Natural killer cell (primary cell): ENCODE results near the gene PKIG. TPM values are rescaled to one million over a fixed set of nuclear protein-coding genes. Genes with fewer than 3 reads are reported as not detected.

Source experiments
- ATAC-seq, 3 donors: fragments of 150-1000 bp in 2 of 3; fragments of 200-7000 bp in 1 of 3; cut with Tn5 transposase; 1 replicate in 1 of 3; 2 replicates in 2 of 3; pipeline ENCODE4 v1.10.0; 2021; ENCODE audit warnings: mild to moderate bottlenecking in 2 of 3, moderate library complexity in 2 of 3
- DNase-seq, 2 donors: peaks; one replicate each; pipeline versions ENCODE4 v3.0.0 to v3.0.0-alpha.2; 2013 to 2021; ENCODE audit warnings: mixed read lengths in 1 of 2
- H3K27ac ChIP-seq: one replicate; pipeline ENCODE4 v1.5.1; 2013; ENCODE audit warnings: mild to moderate bottlenecking, low read length
- H3K27me3 ChIP-seq: one replicate; pipeline ENCODE4 v1.6.1; 2013; ENCODE audit warnings: low read length; ENCODE audit not compliant: control insufficient read depth, insufficient read depth
- H3K36me3 ChIP-seq: one replicate; pipeline ENCODE4 v1.6.1; 2013; ENCODE audit warnings: low read length; ENCODE audit not compliant: control insufficient read depth, insufficient read depth
- H3K4me1 ChIP-seq: one replicate; pipeline ENCODE4 v1.6.1; 2013; ENCODE audit warnings: low read length; ENCODE audit not compliant: control insufficient read depth, insufficient read depth
- H3K4me3 ChIP-seq: one replicate; pipeline ENCODE4 v1.5.1; 2013; ENCODE audit warnings: low read length
- H3K9me3 ChIP-seq: one replicate; pipeline ENCODE4 v1.6.1; 2013; ENCODE audit warnings: low read length; ENCODE audit not compliant: control insufficient read depth, insufficient read depth
- H3K27ac Mint-ChIP-seq, 2 donors: one replicate each; pipeline ENCODE4 v1.8.0; 2022; ENCODE audit warnings: mild to moderate bottlenecking in 2 of 2, mixed read lengths in 2 of 2, moderate library complexity in 1 of 2
- H3K27me3 Mint-ChIP-seq, 2 donors: one replicate each; pipeline ENCODE4 v1.8.0; 2022; ENCODE audit warnings: low read depth in 2 of 2, mixed read lengths in 2 of 2
- H3K36me3 Mint-ChIP-seq: one replicate; pipeline ENCODE4 v1.8.0; 2022; ENCODE audit warnings: mixed read lengths
- H3K4me1 Mint-ChIP-seq, 2 donors: one replicate each; pipeline ENCODE4 v1.8.0; 2022; ENCODE audit warnings: mixed read lengths in 2 of 2
- H3K4me3 Mint-ChIP-seq: one replicate; pipeline ENCODE4 v1.8.0; 2022; ENCODE audit warnings: mild to moderate bottlenecking, moderate library complexity, mixed read lengths
- H3K9me3 Mint-ChIP-seq, 2 donors: one replicate each; pipeline ENCODE4 v1.8.0; 2022; ENCODE audit warnings: mixed read lengths in 2 of 2
- whole genome bisulfite sequencing: methylation state at CpG from one replicate; pipeline ENCODE4 v1.1.7; 2013; ENCODE audit warnings: missing lambda C conversion rate; ENCODE audit not compliant: insufficient coverage; 5-methylcytosine and 5-hydroxymethylcytosine counted together
- intact Hi-C: fragments of 100-400 bp; cut with micrococcal nuclease; formaldehyde crosslinking; loops from one replicate; pipeline ENCODE4 v1.14.2; 2022
- total RNA-seq, 4 donors: library from RNA; stranded (reverse); fragments of 120-200 nt in 1 of 4; gene quantifications; one replicate each; pipeline versions ENCODE4 v1.2.3 to v1.2.4, GENCODE V29; 2013 to 2022
- TF ChIP-seq, protein P1 (sequence below): fragments of 200-600 bp; IDR thresholded peaks from one replicate; pipeline ENCODE4 v1.8.0; 2022; ENCODE audit warnings: antibody characterized with exemption

Gene PKIG
- total RNA-seq, 3 donors from 2014 or later (not counting 1 experiment from before 2014, with no cell fraction given), result 0.82 to 1.5 (median 1.5) TPM

DNA sequence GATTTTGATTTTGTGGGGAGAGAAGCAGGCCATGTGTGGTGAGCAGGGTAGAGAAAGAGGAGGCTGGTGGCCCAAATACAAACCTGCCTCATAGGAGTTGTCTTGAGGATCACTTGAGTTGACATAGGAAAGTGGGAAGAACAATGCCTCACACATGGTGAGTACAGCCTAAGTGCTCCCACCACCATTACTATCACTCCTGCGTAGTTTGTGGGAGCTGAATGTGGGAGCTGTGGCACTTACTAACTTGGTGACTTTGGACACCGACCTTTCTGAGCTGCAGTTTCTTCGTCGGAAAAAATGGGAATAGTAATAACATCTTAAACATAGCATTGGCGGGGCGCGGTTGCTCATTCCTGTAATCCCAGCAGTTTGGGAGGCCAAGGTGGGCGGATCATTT lies 35.0 kb upstream of the PKIG start:
- Histone ChIP-seq H3K4me1 (no peaks in the 10 kb centered on the region), H3K27me3 (no peaks in the 10 kb centered on the region), H3K4me3 (no peak overlapping the region), H3K36me3 (no peaks in the 10 kb centered on the region), H3K9me3 (no peaks in the 10 kb centered on the region), H3K27ac (no peak overlapping the region)
- no peaks in the 10 kb centered on the region for H3K4me1 Mint-ChIP-seq
- H3K27me3 Mint-ChIP-seq, result peaks cover 6 to 7% of the 10 kb centered on the region in 2 donors
- no peaks in the 10 kb centered on the region for H3K36me3 Mint-ChIP-seq
- H3K4me3 Mint-ChIP-seq, result no peak overlapping the region
- intact Hi-C loops, result no loop called here
- H3K27ac Mint-ChIP-seq, result no peak overlapping the region
- no peaks in the 10 kb centered on the region for H3K9me3 Mint-ChIP-seq
- no peak for ATAC-seq
- TF ChIP-seq, protein P1, sequence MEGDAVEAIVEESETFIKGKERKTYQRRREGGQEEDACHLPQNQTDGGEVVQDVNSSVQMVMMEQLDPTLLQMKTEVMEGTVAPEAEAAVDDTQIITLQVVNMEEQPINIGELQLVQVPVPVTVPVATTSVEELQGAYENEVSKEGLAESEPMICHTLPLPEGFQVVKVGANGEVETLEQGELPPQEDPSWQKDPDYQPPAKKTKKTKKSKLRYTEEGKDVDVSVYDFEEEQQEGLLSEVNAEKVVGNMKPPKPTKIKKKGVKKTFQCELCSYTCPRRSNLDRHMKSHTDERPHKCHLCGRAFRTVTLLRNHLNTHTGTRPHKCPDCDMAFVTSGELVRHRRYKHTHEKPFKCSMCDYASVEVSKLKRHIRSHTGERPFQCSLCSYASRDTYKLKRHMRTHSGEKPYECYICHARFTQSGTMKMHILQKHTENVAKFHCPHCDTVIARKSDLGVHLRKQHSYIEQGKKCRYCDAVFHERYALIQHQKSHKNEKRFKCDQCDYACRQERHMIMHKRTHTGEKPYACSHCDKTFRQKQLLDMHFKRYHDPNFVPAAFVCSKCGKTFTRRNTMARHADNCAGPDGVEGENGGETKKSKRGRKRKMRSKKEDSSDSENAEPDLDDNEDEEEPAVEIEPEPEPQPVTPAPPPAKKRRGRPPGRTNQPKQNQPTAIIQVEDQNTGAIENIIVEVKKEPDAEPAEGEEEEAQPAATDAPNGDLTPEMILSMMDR, result no peak
- WGBS, result 96% methylated on average over 8 of the region's 8 CpGs
- DNase-seq, result no peak

DNA sequence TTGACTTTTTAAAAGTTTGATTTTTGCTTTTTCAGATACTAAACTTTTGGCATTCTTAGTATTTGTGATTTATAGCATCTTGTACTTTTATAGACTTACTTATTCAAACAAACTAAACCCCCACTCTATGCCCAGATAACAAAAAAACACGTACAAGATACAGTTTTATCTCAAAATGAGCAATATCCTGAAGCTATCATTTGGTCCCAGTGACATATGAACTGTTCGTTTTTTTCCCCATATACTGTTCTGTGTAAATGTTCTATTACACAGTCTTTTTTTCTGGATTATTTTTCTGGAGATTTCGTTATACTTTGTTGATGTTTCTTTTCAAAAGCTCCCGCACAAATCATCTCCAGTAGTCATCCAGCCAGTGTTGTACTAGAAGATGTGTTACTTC lies 33.3 kb upstream of the PKIG start:
- H3K27me3 ChIP-seq, result no peaks in the 10 kb centered on the region
- H3K4me3 ChIP-seq, result no peak overlapping the region
- H3K9me3 Mint-ChIP-seq, result no peaks in the 10 kb centered on the region
- no peaks in the 10 kb centered on the region for H3K36me3 Mint-ChIP-seq
- H3K4me3 Mint-ChIP-seq, result no peak overlapping the region
- DNase-seq (no peak), ATAC-seq (no peak)
- intact Hi-C loops, result no loop called here
- 80% methylated on average over 2 of the region's 4 CpGs for WGBS
- H3K27me3 Mint-ChIP-seq, result peaks cover 6 to 7% of the 10 kb centered on the region in 2 donors
- H3K4me1 ChIP-seq, result no peaks in the 10 kb centered on the region
- TF ChIP-seq, protein P1, result no peak
- H3K27ac ChIP-seq, result no peak overlapping the region
- no peaks in the 10 kb centered on the region for H3K9me3 ChIP-seq
- H3K27ac Mint-ChIP-seq, result no peak overlapping the region
- no peaks in the 10 kb centered on the region for H3K36me3 ChIP-seq
- H3K4me1 Mint-ChIP-seq, result no peaks in the 10 kb centered on the region

DNA sequence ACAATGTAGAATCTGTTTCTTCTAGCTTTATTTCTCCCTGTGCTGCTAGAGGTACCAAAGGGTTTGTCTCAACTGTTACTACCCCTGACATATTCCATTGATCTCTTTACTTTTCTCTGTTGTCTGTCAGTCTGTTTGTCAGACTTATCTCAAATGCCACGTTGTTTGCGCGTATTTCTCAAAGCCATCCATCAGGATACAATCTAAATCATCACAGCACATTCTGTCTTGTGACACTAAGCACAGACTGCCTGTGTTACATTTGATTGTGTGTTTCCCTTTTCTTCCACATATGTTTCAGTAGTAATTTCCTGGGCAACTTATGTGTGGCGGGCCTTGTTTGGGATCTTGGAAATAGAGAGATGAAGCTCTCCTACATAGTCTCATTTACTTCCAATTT lies 30.3 kb upstream of the PKIG start:
- H3K9me3 Mint-ChIP-seq, result no peaks in the 10 kb centered on the region
- ATAC-seq (no peak), DNase-seq (no peak)
- intact Hi-C loops, result no loop called here
- H3K27ac ChIP-seq, result no peak overlapping the region
- H3K4me1 ChIP-seq, result no peaks in the 10 kb centered on the region
- no peaks in the 10 kb centered on the region for H3K36me3 ChIP-seq
- H3K27me3 ChIP-seq, result no peaks in the 10 kb centered on the region
- H3K27me3 Mint-ChIP-seq, result peaks cover 3 to 7% of the 10 kb centered on the region in 2 donors
- H3K4me3 ChIP-seq, result no peak overlapping the region
- no peak overlapping the region for H3K4me3 Mint-ChIP-seq
- TF ChIP-seq, protein P1, result no peak
- no peaks in the 10 kb centered on the region for H3K9me3 ChIP-seq
- WGBS, result 93% methylated on average over 3 of the region's 4 CpGs
- H3K36me3 Mint-ChIP-seq, result no peaks in the 10 kb centered on the region
- no peaks in the 10 kb centered on the region for H3K4me1 Mint-ChIP-seq
- no peak overlapping the region for H3K27ac Mint-ChIP-seq

DNA sequence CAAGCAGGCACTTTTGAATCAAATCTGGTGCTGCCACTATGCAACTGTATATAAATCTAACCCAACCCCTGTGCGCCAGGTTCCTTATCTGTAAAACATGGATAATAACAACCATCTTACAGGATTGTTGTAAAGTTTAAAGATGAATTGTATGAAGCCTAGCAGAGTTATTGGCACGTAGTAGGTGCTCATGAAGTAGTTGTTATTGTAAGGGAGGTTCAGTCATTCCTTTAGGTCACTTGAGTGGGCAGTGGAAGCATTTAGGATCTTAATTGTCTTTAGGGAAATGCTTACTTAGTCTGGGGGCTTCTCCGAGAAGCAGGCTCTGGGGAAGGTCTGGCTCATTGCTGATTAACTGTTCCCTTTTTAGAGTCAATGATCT lies 29.8 kb upstream of the PKIG start:
- Histone ChIP-seq H3K27me3 (no peaks in the 10 kb centered on the region), H3K36me3 (no peaks in the 10 kb centered on the region), H3K4me3 (no peak overlapping the region), H3K9me3 (no peaks in the 10 kb centered on the region), H3K4me1 (no peaks in the 10 kb centered on the region), H3K27ac (no peak overlapping the region)
- DNase-seq, result no peak
- ATAC-seq, result no peak
- peaks cover 0 to 2% of the 10 kb centered on the region in 2 donors for H3K27me3 Mint-ChIP-seq
- H3K36me3 Mint-ChIP-seq, result no peaks in the 10 kb centered on the region
- H3K9me3 Mint-ChIP-seq, result no peaks in the 10 kb centered on the region
- no peak overlapping the region for H3K27ac Mint-ChIP-seq
- H3K4me3 Mint-ChIP-seq, result no peak overlapping the region
- TF ChIP-seq, protein P1, result no peak
- 82% methylated on average over 2 of the region's 3 CpGs for WGBS
- no peaks in the 10 kb centered on the region for H3K4me1 Mint-ChIP-seq
- intact Hi-C loops, result no loop called here
